GM18502 (cell line): ENCODE measurements around the gene MYPN.
A peak's percentile ranks its signal among the peaks of the same experiment; 100 is the strongest.
"Not testable (repeated sequence)": the region's sequence is repeated elsewhere in the genome, so short reads cannot be mapped to it uniquely, and the experiment has no call there.

Source experiments
- ATAC-seq: cut with Tn5 transposase; IDR thresholded peaks from one replicate; pipeline ENCODE4 v1.9.1; 2021; ENCODE audit warnings: mild to moderate bottlenecking; ENCODE audit not compliant: unreplicated experiment, poor library complexity

MYPN gene

GRCh38 chr10:68221196-68221595 is 111.9 kb downstream of the MYPN start:
- no peak for ATAC-seq

- ATAC-seq, result no peak
Observed at GRCh38 chr10:68222391-68222790, 113.1 kb downstream of the MYPN start.

GRCh38 chr10:68223535-68224165 is 114.4 kb downstream of the MYPN start:
- ATAC-seq, result no peak

GRCh38 chr10:68224810-68225209 is 115.5 kb downstream of the MYPN start:
- ATAC-seq, result no peak

- no peak for ATAC-seq
Observed at GRCh38 chr10:68230268-68230667, 121.0 kb downstream of the MYPN start.

GRCh38 chr10:68231106-68231816 is 122.0 kb downstream of the MYPN start:
- peak; percentile 96 for ATAC-seq

GRCh38 chr10:68231817-68232251 is 122.5 kb downstream of the MYPN start, which contains the start of gene ATOH7:
Gene ATOH7 (minus strand): TSS chr10:68232113. CDS start chr10:68231677, 436 bp downstream.
- no peak for ATAC-seq

- no peak for ATAC-seq
Observed at GRCh38 chr10:68233046-68233445, 123.8 kb downstream of the MYPN start.

GRCh38 chr10:68235111-68235510 is 125.8 kb downstream of the MYPN start:
- ATAC-seq, result no peak

- no peak for ATAC-seq
Observed at GRCh38 chr10:68235581-68235980, 126.3 kb downstream of the MYPN start.

- no peak for ATAC-seq
Observed at GRCh38 chr10:68237173-68237572, 127.9 kb downstream of the MYPN start.

GRCh38 chr10:68238371-68238770 is 129.1 kb downstream of the MYPN start:
- no peak for ATAC-seq

- no peak for ATAC-seq
Observed at GRCh38 chr10:68239069-68239468, 129.8 kb downstream of the MYPN start.

- ATAC-seq, result no peak
Observed at GRCh38 chr10:68239596-68240150, 130.4 kb downstream of the MYPN start.

- ATAC-seq, result no peak
Observed at GRCh38 chr10:68242051-68242450, 132.8 kb downstream of the MYPN start.

- not testable (repeated sequence) for ATAC-seq
Observed at GRCh38 chr10:68246397-68246796, 137.1 kb downstream of the MYPN start.

- no peak for ATAC-seq
Observed at GRCh38 chr10:68247931-68248330, 138.6 kb downstream of the MYPN start.

GRCh38 chr10:68249297-68249696 is 140.0 kb downstream of the MYPN start:
- no peak for ATAC-seq

- ATAC-seq, result no peak
Observed at GRCh38 chr10:68251151-68251550, 141.9 kb downstream of the MYPN start.

GRCh38 chr10:68251625-68252495 is 142.6 kb downstream of the MYPN start:
- ATAC-seq, result peak; percentile 57

GRCh38 chr10:68253346-68253745 is 144.1 kb downstream of the MYPN start:
- no peak for ATAC-seq
